Hepatocyte (in vitro differentiated cells): ENCODE results near the gene STARD7. TPM values are rescaled to one million over a fixed set of nuclear protein-coding genes. Genes with fewer than 3 reads are reported as not detected.

Experiments
- DNase-seq: peaks from one replicate; pipeline ENCODE4 v3.0.0-alpha.2; 2016; ENCODE audit warnings: low spot score
- H2AFZ ChIP-seq: fragments of 200-600 bp; sonication (generic); 2 replicates; pipeline ENCODE4 v1.6.0; 2016; ENCODE audit warnings: antibody characterized with exemption, mild to moderate bottlenecking
- H3K27ac ChIP-seq: fragments of 200-600 bp; sonication (generic); 2 replicates; pipeline ENCODE4 v1.5.1; 2016; ENCODE audit warnings: mild to moderate bottlenecking
- H3K27me3 ChIP-seq: fragments of 200-600 bp; sonication (generic); 2 replicates; pipeline ENCODE4 v1.6.1; 2016
- H3K36me3 ChIP-seq: fragments of 200-600 bp; sonication (generic); replicated peaks from 2 replicates; pipeline ENCODE4 v1.5.1; 2016; ENCODE audit warnings: low read depth; ENCODE audit not compliant: insufficient read depth
- H3K4me1 ChIP-seq: fragments of 200-600 bp; sonication (generic); 2 replicates; pipeline ENCODE4 v1.5.1; 2016; ENCODE audit warnings: mild to moderate bottlenecking, moderate library complexity; ENCODE audit not compliant: insufficient read depth
- H3K4me2 ChIP-seq: fragments of 200-600 bp; sonication (generic); 2 replicates; pipeline ENCODE4 v1.6.0; 2016
- H3K4me3 ChIP-seq: fragments of 200-600 bp; sonication (generic); 2 replicates; pipeline ENCODE4 v1.5.1; 2016; ENCODE audit warnings: mild to moderate bottlenecking
- H3K79me2 ChIP-seq: fragments of 200-600 bp; sonication (generic); 2 replicates; pipeline ENCODE4 v1.6.0; 2017; ENCODE audit warnings: mild to moderate bottlenecking
- H3K9me2 ChIP-seq: fragments of 200-600 bp; sonication (generic); replicated peaks from 2 replicates; pipeline ENCODE4 v1.6.0; 2017; ENCODE audit warnings: mild to moderate bottlenecking; ENCODE audit not compliant: insufficient read depth
- H3K9me3 ChIP-seq: fragments of 200-600 bp; sonication (generic); 2 replicates; pipeline ENCODE4 v1.5.1; 2016; ENCODE audit warnings: low read depth, mild to moderate bottlenecking
- H4K20me1 ChIP-seq: fragments of 200-600 bp; sonication (generic); 2 replicates; pipeline ENCODE4 v1.6.0; 2016; ENCODE audit warnings: mild to moderate bottlenecking; ENCODE audit not compliant: insufficient read depth, poor library complexity, severe bottlenecking
- CTCF ChIP-seq: fragments of 200-600 bp; sonication (generic); IDR thresholded peaks from 2 replicates; pipeline ENCODE4 v1.5.1; 2016; ENCODE audit warnings: antibody characterized with exemption, mild to moderate bottlenecking; ENCODE audit not compliant: poor library complexity
- EZH2 ChIP-seq: fragments of 200-600 bp; sonication (generic); IDR thresholded peaks from 2 replicates; pipeline ENCODE4 v1.6.1; 2016; ENCODE audit warnings: antibody characterized with exemption, mild to moderate bottlenecking, borderline replicate concordance
- EZH2phosphoT487 ChIP-seq: fragments of 200-600 bp; sonication (generic); IDR thresholded peaks from one replicate; pipeline ENCODE4 v1.6.1; 2018; ENCODE audit warnings: antibody characterized with exemption, mild to moderate bottlenecking, low read depth, moderate library complexity; ENCODE audit not compliant: unreplicated experiment, severe bottlenecking
- WGBS: methylation state at CpG from one replicate; pipeline ENCODE4 v1.1.6; 2016; ENCODE audit warnings: low lambda C conversion rate; ENCODE audit errors: missing lambda C conversion rate; 5-methylcytosine and 5-hydroxymethylcytosine counted together
- polyA plus RNA-seq: library from polyadenylated mRNA; unstranded; fragments of >200 nt; fragmentation: Nextera tagmentation; extraction: Ambion mirVana; gene quantifications from 2 replicates; pipeline ENCODE4 v1.2.1, GENCODE V29; 2016
- total RNA-seq: library from RNA; depleted of rRNA; stranded (reverse); fragments of >200 nt; gene quantifications from 2 replicates; pipeline ENCODE4 v1.2.3, GENCODE V29; 2014

The STARD7 gene
- total and polyA plus RNA-seq, 2 experiments from 2014 or later = 101 to 138 TPM

- peaks cover 94% of the 10 kb centered on the region for H3K79me2 ChIP-seq
- 82% methylated on average over 10 of the region's 10 CpGs for WGBS
- H3K9me2 ChIP-seq = no peaks in the 10 kb centered on the region
- peak overlapping the region; percentile 62 for H3K27ac ChIP-seq
- no peaks in the 10 kb centered on the region for H3K9me3 ChIP-seq
- H3K4me3 ChIP-seq = no peak overlapping the region
- H2AFZ ChIP-seq = no peak overlapping the region
- TF ChIP-seq EZH2 = no peak
- TF ChIP-seq CTCF = no peak
- no peak for TF ChIP-seq EZH2phosphoT487
- H3K27me3 ChIP-seq = no peaks in the 10 kb centered on the region
- DNase-seq = no peak
- H3K4me1 ChIP-seq = peaks cover 6% of the 10 kb centered on the region
- H3K4me2 ChIP-seq = no peak overlapping the region
- no peaks in the 10 kb centered on the region for H3K36me3 ChIP-seq
- peaks cover 35% of the 10 kb centered on the region for H4K20me1 ChIP-seq
Measured at GRCh38 chr2:96195410-96196066, 13.1 kb downstream of the STARD7 start.

- H3K9me2 ChIP-seq = no peaks in the 10 kb centered on the region
- H3K36me3 ChIP-seq = no peaks in the 10 kb centered on the region
Measured at GRCh38 chr2:96191937-96192670, 16.5 kb downstream of the STARD7 start.

GRCh38 chr2:96188821-96189526, 19.7 kb downstream of the STARD7 start:
- Histone ChIP-seq H3K4me2 (no peak overlapping the region), H3K4me3 (no peak overlapping the region), H3K4me1 (peaks cover 11% of the 10 kb centered on the region), H3K9me2 (no peaks in the 10 kb centered on the region), H3K27ac (no peak overlapping the region), H3K36me3 (peaks cover 3% of the 10 kb centered on the region), H4K20me1 (no peaks in the 10 kb centered on the region), H3K9me3 (no peaks in the 10 kb centered on the region), H2AFZ (no peak overlapping the region), H3K27me3 (no peaks in the 10 kb centered on the region), H3K79me2 (peaks cover 34% of the 10 kb centered on the region)
- DNase-seq = no peak
- WGBS = 89% methylated on average over 12 of the region's 12 CpGs
- TF ChIP-seq CTCF (no peak), EZH2 (no peak), EZH2phosphoT487 (no peak)

More at GRCh38 chr2:96191937-96192670, 16.5 kb downstream of the STARD7 start:
- Histone ChIP-seq H3K9me3 (no peaks in the 10 kb centered on the region), H3K27ac (no peak overlapping the region), H3K4me3 (no peak overlapping the region), H3K4me2 (no peak overlapping the region), H3K4me1 (peaks cover 5% of the 10 kb centered on the region), H4K20me1 (peaks cover 15% of the 10 kb centered on the region), H3K79me2 (peaks cover 65% of the 10 kb centered on the region), H2AFZ (no peak overlapping the region), H3K27me3 (no peaks in the 10 kb centered on the region)
- no peak for DNase-seq
- no peak for TF ChIP-seq EZH2
- no peak for TF ChIP-seq CTCF
- TF ChIP-seq EZH2phosphoT487 = no peak
- WGBS = 93% methylated on average over 11 of the region's 11 CpGs
